Neural cell (in vitro differentiated cells): ENCODE data around the gene SAMD3.

Source experiments
- CTCF ChIP-seq: fragments of 450-650 bp; IDR thresholded peaks from 2 replicates; pipeline ENCODE4 v1.5.1; 2014; ENCODE audit warnings: antibody characterized with exemption, mild to moderate bottlenecking, moderate library complexity; ENCODE audit not compliant: poor library complexity, severe bottlenecking
- EP300 ChIP-seq: fragments of 450-650 bp; conservative IDR thresholded peaks from 2 replicates; pipeline ENCODE4 v1.6.1; 2014; ENCODE audit warnings: antibody characterized with exemption, mild to moderate bottlenecking, moderate library complexity; ENCODE audit not compliant: poor library complexity, severe bottlenecking
- EZH2 ChIP-seq: fragments of 200-600, 300-800 bp; shearing (Covaris generic), sonication (generic); IDR thresholded peaks from 2 replicates; pipeline ENCODE4 v1.6.1; 2014; ENCODE audit warnings: antibody characterized with exemption, low read length, borderline replicate concordance, mild to moderate bottlenecking; ENCODE audit not compliant: insufficient read depth, poor library complexity, severe bottlenecking
- MXI1 ChIP-seq: fragments of 450-650 bp; conservative IDR thresholded peaks from 2 replicates; pipeline ENCODE4 v1.6.1; 2014; ENCODE audit warnings: antibody characterized with exemption, mild to moderate bottlenecking; ENCODE audit not compliant: poor library complexity, severe bottlenecking
- RAD21 ChIP-seq: fragments of 450-650 bp; conservative IDR thresholded peaks from 2 replicates; pipeline ENCODE4 v1.6.1; 2014; ENCODE audit warnings: antibody characterized with exemption, mild to moderate bottlenecking, moderate library complexity
- SMC3 ChIP-seq: fragments of 450-650 bp; conservative IDR thresholded peaks from 2 replicates; pipeline ENCODE4 v1.6.1; 2014; ENCODE audit warnings: antibody characterized with exemption, mild to moderate bottlenecking, moderate library complexity; ENCODE audit not compliant: poor library complexity
- TAF1 ChIP-seq: IDR thresholded peaks from 2 replicates; pipeline ENCODE4 v1.6.1; 2012; ENCODE audit warnings: low read depth

GRCh38 chr6:130150906-130151305 is 71.8 kb downstream of the SAMD3 start:
- TF ChIP-seq RAD21, result no peak
- TF ChIP-seq CTCF, result no peak
- no peak for TF ChIP-seq TAF1
- no peak for TF ChIP-seq MXI1
- no peak for TF ChIP-seq SMC3
- TF ChIP-seq EZH2, result no peak
- no peak for TF ChIP-seq EP300
